BE2C (cell line): ENCODE results near the gene DR1. TPM values are rescaled to one million over a fixed set of nuclear protein-coding genes. Genes with fewer than 3 reads are reported as not detected.
A peak's percentile ranks its signal among the peaks of the same experiment; 100 is the strongest.

Experiments
- DNase-seq: peaks from one replicate; pipeline ENCODE4 v3.0.0-alpha.2; 2020
- H3K27me3 ChIP-seq: fragments of 250-450 bp; sonication (Bioruptor Pico); 2 replicates; pipeline ENCODE4 v1.5.1; 2020; ENCODE audit warnings: mild to moderate bottlenecking
- H3K36me3 ChIP-seq: fragments of 250-450 bp; sonication (Bioruptor Pico); 2 replicates; pipeline ENCODE4 v1.5.1; 2020; ENCODE audit warnings: mild to moderate bottlenecking
- H3K4me1 ChIP-seq: fragments of 250-450 bp; sonication (Bioruptor Pico); 2 replicates; pipeline ENCODE4 v1.5.1; 2020
- H3K4me3 ChIP-seq: 2 replicates; pipeline ENCODE4 v1.5.1; 2011; ENCODE audit warnings: low read depth, low read length
- H3K9me3 ChIP-seq: fragments of 250-450 bp; sonication (Bioruptor Pico); 2 replicates; pipeline ENCODE4 v1.5.1; 2020
- polyA plus RNA-seq: library from polyadenylated mRNA; unstranded; fragments of >200 nt; gene quantifications from one replicate; pipeline ENCODE4 v1.2.1, GENCODE V29; 2012; ENCODE audit warnings: low read depth, missing spikeins; ENCODE audit not compliant: insufficient read length, insufficient read depth
- TF ChIP-seq, protein P1 (sequence below): IDR thresholded peaks from 2 replicates; pipeline ENCODE4 v1.5.1; 2012; ENCODE audit warnings: mild to moderate bottlenecking, low read depth, low read length

DR1 gene
- 33.1 TPM for polyA plus RNA-seq

- DNase-seq = peak; percentile 88
- Histone ChIP-seq H3K27me3 (no peaks in the 10 kb centered on the region), H3K4me3 (peak within 1 kb of the TSS; percentile 88), H3K9me3 (no peaks in the 10 kb centered on the region), H3K36me3 (no peaks in the 10 kb centered on the region), H3K4me1 (no peaks in the 10 kb centered on the region)
- TF ChIP-seq, protein P1, sequence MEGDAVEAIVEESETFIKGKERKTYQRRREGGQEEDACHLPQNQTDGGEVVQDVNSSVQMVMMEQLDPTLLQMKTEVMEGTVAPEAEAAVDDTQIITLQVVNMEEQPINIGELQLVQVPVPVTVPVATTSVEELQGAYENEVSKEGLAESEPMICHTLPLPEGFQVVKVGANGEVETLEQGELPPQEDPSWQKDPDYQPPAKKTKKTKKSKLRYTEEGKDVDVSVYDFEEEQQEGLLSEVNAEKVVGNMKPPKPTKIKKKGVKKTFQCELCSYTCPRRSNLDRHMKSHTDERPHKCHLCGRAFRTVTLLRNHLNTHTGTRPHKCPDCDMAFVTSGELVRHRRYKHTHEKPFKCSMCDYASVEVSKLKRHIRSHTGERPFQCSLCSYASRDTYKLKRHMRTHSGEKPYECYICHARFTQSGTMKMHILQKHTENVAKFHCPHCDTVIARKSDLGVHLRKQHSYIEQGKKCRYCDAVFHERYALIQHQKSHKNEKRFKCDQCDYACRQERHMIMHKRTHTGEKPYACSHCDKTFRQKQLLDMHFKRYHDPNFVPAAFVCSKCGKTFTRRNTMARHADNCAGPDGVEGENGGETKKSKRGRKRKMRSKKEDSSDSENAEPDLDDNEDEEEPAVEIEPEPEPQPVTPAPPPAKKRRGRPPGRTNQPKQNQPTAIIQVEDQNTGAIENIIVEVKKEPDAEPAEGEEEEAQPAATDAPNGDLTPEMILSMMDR = no peak
These were observed at the start of gene DR1 for GRCh38 chr1:93345633-93346420. DR1 (plus strand) TSS chr1:93345907; CDS start chr1:93346646, 739 bp downstream.

GRCh38 chr1:93296555-93297154, 49.1 kb upstream of the DR1 start:
- H3K4me3 ChIP-seq = no peak overlapping the region
- DNase-seq = no peak
- no peaks in the 10 kb centered on the region for H3K27me3 ChIP-seq
- TF ChIP-seq, protein P1 = no peak
- H3K9me3 ChIP-seq = no peaks in the 10 kb centered on the region
- no peaks in the 10 kb centered on the region for H3K36me3 ChIP-seq
- no peaks in the 10 kb centered on the region for H3K4me1 ChIP-seq

DNA sequence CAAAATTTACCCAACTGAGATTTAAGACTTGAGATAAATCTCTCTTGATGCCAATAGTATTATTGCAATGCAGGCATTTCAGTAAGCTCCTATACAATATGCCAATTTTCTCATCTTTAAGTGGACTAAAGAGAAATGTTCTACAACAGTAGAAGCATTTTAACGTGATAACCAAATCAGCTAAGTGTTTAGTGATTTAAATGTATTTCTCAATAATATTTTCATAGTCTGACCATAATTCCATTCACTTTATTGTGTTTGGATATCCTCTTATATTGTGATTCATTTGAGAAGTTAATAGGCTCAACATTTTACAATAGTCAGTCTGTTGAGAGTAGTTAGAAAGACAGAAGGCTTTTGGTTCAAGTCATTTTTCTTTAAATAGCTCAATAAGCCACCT, 44.6 kb upstream of the DR1 start:
- no peak for DNase-seq
- H3K27me3 ChIP-seq = no peaks in the 10 kb centered on the region

GRCh38 chr1:93302078-93302477, 43.6 kb upstream of the DR1 start:
- Histone ChIP-seq H3K27me3 (no peaks in the 10 kb centered on the region), H3K4me1 (no peaks in the 10 kb centered on the region), H3K4me3 (no peak overlapping the region), H3K9me3 (no peaks in the 10 kb centered on the region), H3K36me3 (no peaks in the 10 kb centered on the region)
- no peak for DNase-seq
- TF ChIP-seq, protein P1 = no peak

More for the DNA sequence above, 44.6 kb upstream of the DR1 start:
- H3K4me3 ChIP-seq = no peak overlapping the region
- no peaks in the 10 kb centered on the region for H3K4me1 ChIP-seq
- no peaks in the 10 kb centered on the region for H3K36me3 ChIP-seq
- H3K9me3 ChIP-seq = no peaks in the 10 kb centered on the region
- TF ChIP-seq, protein P1 = no peak

- no peaks in the 10 kb centered on the region for H3K4me1 ChIP-seq
- TF ChIP-seq, protein P1 = peak; percentile 76
- H3K9me3 ChIP-seq = no peaks in the 10 kb centered on the region
- no peaks in the 10 kb centered on the region for H3K27me3 ChIP-seq
- no peak overlapping the region for H3K4me3 ChIP-seq
- H3K36me3 ChIP-seq = no peaks in the 10 kb centered on the region
- DNase-seq = peak; percentile 30
These were observed 41.0 kb upstream of the DR1 start for GRCh38 chr1:93304716-93305138.

GRCh38 chr1:93306920-93307319, 38.8 kb upstream of the DR1 start:
- no peaks in the 10 kb centered on the region for H3K27me3 ChIP-seq
- H3K4me1 ChIP-seq = no peaks in the 10 kb centered on the region
- H3K4me3 ChIP-seq = no peak overlapping the region
- no peak for DNase-seq
- no peaks in the 10 kb centered on the region for H3K36me3 ChIP-seq
- H3K9me3 ChIP-seq = no peaks in the 10 kb centered on the region
- TF ChIP-seq, protein P1 = no peak
